RKO (cell line): ENCODE results near the gene POLR3A.

ENCODE experiments used
- DNase-seq: peaks from one replicate; pipeline ENCODE4 v3.0.0-alpha.2; 2016; ENCODE audit warnings: low spot score

POLR3A gene

GRCh38 chr10:77977934-77978333 is 51.4 kb downstream of the POLR3A start:
- no peak for DNase-seq

- DNase-seq = no peak
These were observed 52.3 kb downstream of the POLR3A start for GRCh38 chr10:77977016-77977415.

GRCh38 chr10:77975086-77975666 is 54.1 kb downstream of the POLR3A start:
- DNase-seq = no peak

- DNase-seq = peak; percentile 23
These were observed 54.8 kb downstream of the POLR3A start for GRCh38 chr10:77974396-77975074.

GRCh38 chr10:77973276-77973675 is 56.0 kb downstream of the POLR3A start:
- no peak for DNase-seq

- DNase-seq = no peak
These were observed 57.2 kb downstream of the POLR3A start for GRCh38 chr10:77972148-77972547.

GRCh38 chr10:77971804-77972144 is 57.5 kb downstream of the POLR3A start:
- no peak for DNase-seq

- DNase-seq = no peak
These were observed 58.2 kb downstream of the POLR3A start for GRCh38 chr10:77970869-77971803.

GRCh38 chr10:77969114-77969513 is 60.2 kb downstream of the POLR3A start:
- DNase-seq = no peak

- DNase-seq = no peak
These were observed 61.7 kb downstream of the POLR3A start for GRCh38 chr10:77967611-77968022.

GRCh38 chr10:77965294-77965693 is 64.0 kb downstream of the POLR3A start:
- DNase-seq = peak; percentile 88

GRCh38 chr10:77964811-77965210 is 64.5 kb downstream of the POLR3A start:
- DNase-seq = no peak

- no peak for DNase-seq
These were observed 65.4 kb downstream of the POLR3A start for GRCh38 chr10:77963901-77964300.

- DNase-seq = no peak
These were observed 66.8 kb downstream of the POLR3A start for GRCh38 chr10:77962350-77963146.

GRCh38 chr10:77961668-77962067 is 67.6 kb downstream of the POLR3A start:
- no peak for DNase-seq

- no peak for DNase-seq
These were observed 68.4 kb downstream of the POLR3A start for GRCh38 chr10:77960829-77961329.

GRCh38 chr10:77959887-77960455 is 69.3 kb downstream of the POLR3A start:
- DNase-seq = no peak

GRCh38 chr10:77959384-77959783 is 69.9 kb downstream of the POLR3A start:
- no peak for DNase-seq

- DNase-seq = no peak
These were observed 74.2 kb downstream of the POLR3A start for GRCh38 chr10:77955136-77955535.

GRCh38 chr10:77949167-77949566 is 80.1 kb downstream of the POLR3A start:
- DNase-seq = peak; percentile 60

- no peak for DNase-seq
These were observed 83.2 kb downstream of the POLR3A start for GRCh38 chr10:77946084-77946483.

GRCh38 chr10:77944519-77944918 is 84.8 kb downstream of the POLR3A start:
- DNase-seq = no peak
